GM21576 (cell line): ENCODE results near the gene WNK3.

Source experiments
- ATAC-seq: cut with Tn5 transposase; IDR thresholded peaks from one replicate; pipeline ENCODE4 v1.9.1; 2021; ENCODE audit warnings: mild to moderate bottlenecking, moderate library complexity; ENCODE audit not compliant: unreplicated experiment

WNK3 gene

GRCh38 chrX:54246866-54247265 is 111.0 kb downstream of the WNK3 start:
- ATAC-seq = no peak

GRCh38 chrX:54238588-54238987 is 119.3 kb downstream of the WNK3 start:
- no peak for ATAC-seq

GRCh38 chrX:54237014-54237413 is 120.8 kb downstream of the WNK3 start:
- ATAC-seq = no peak

- ATAC-seq = no peak
These were observed 127.3 kb downstream of the WNK3 start for GRCh38 chrX:54230435-54231148.

GRCh38 chrX:54223581-54223980 is 134.3 kb downstream of the WNK3 start:
- ATAC-seq = no peak

- ATAC-seq = no peak
These were observed 144.2 kb downstream of the WNK3 start for GRCh38 chrX:54213603-54214002.

- no peak for ATAC-seq
These were observed 149.3 kb downstream of the WNK3 start for GRCh38 chrX:54208531-54208930.

- no peak for ATAC-seq
These were observed 159.6 kb downstream of the WNK3 start for GRCh38 chrX:54198262-54198661.

- ATAC-seq = no peak
These were observed 162.8 kb downstream of the WNK3 start for GRCh38 chrX:54194982-54195588.

GRCh38 chrX:54193085-54193821 is 164.6 kb downstream of the WNK3 start:
- no peak for ATAC-seq

- no peak for ATAC-seq
These were observed 173.4 kb downstream of the WNK3 start for GRCh38 chrX:54184474-54184873.

GRCh38 chrX:54182864-54183613 is 174.8 kb downstream of the WNK3 start, which contains the start of gene FAM120C:
TSS of gene FAM120C (minus strand) at chrX:54183254. CDS start at chrX:54183198, 56 bp downstream.
- ATAC-seq = peak; percentile 34

GRCh38 chrX:54182194-54182863 is 175.5 kb downstream of the WNK3 start:
- ATAC-seq = peak; percentile 62

- ATAC-seq = no peak
These were observed 176.5 kb downstream of the WNK3 start for GRCh38 chrX:54181202-54181953.

- ATAC-seq = no peak
These were observed 177.4 kb downstream of the WNK3 start for GRCh38 chrX:54180403-54180802.

GRCh38 chrX:54178100-54178940 is 179.5 kb downstream of the WNK3 start:
- no peak for ATAC-seq

- ATAC-seq = no peak
These were observed 180.5 kb downstream of the WNK3 start for GRCh38 chrX:54177306-54177705.

GRCh38 chrX:54173791-54174190 is 184.1 kb downstream of the WNK3 start:
- no peak for ATAC-seq

- no peak for ATAC-seq
These were observed 185.4 kb downstream of the WNK3 start for GRCh38 chrX:54172455-54172854.
